GM21360 (cell line): ENCODE results near the gene BRWD1.

ENCODE experiments used
- ATAC-seq: cut with Tn5 transposase; IDR thresholded peaks from one replicate; pipeline ENCODE4 v1.9.1; 2021; ENCODE audit warnings: mild to moderate bottlenecking, moderate library complexity; ENCODE audit not compliant: unreplicated experiment

The BRWD1 gene

GRCh38 chr21:39313571-39314142 lies at the start of gene BRWD1:
Gene BRWD1, minus strand, starts transcription at chr21:39313632. Its CDS starts 141 bp downstream, at chr21:39313491.
- peak; percentile 43 for ATAC-seq

- ATAC-seq, result no peak
Observed at GRCh38 chr21:39362733-39363132, 49.3 kb upstream of the BRWD1 start.

- ATAC-seq, result no peak
Observed at GRCh38 chr21:39359382-39359781, 46.0 kb upstream of the BRWD1 start.

GRCh38 chr21:39353295-39353694 lies 39.9 kb upstream of the BRWD1 start:
- ATAC-seq, result no peak

GRCh38 chr21:39350094-39351005 lies 36.9 kb upstream of the BRWD1 start:
- no peak for ATAC-seq

- peak; percentile 86 for ATAC-seq
Observed at GRCh38 chr21:39349211-39350093, 36.0 kb upstream of the BRWD1 start.

GRCh38 chr21:39348355-39349210 lies 35.2 kb upstream of the BRWD1 start, which contains the start of gene HMGN1:
Gene HMGN1, minus strand, starts transcription at chr21:39349088. Its CDS starts 171 bp downstream, at chr21:39348917.
- peak; percentile 43 for ATAC-seq

GRCh38 chr21:39348040-39348354 lies 34.6 kb upstream of the BRWD1 start:
- no peak for ATAC-seq

- no peak for ATAC-seq
Observed at GRCh38 chr21:39347537-39347936, 34.1 kb upstream of the BRWD1 start.

- no peak for ATAC-seq
Observed at GRCh38 chr21:39346671-39347331, 33.4 kb upstream of the BRWD1 start.

GRCh38 chr21:39346206-39346605 lies 32.8 kb upstream of the BRWD1 start:
- ATAC-seq, result no peak

- ATAC-seq, result no peak
Observed at GRCh38 chr21:39345440-39345839, 32.0 kb upstream of the BRWD1 start.

GRCh38 chr21:39344848-39345247 lies 31.4 kb upstream of the BRWD1 start:
- no peak for ATAC-seq

GRCh38 chr21:39341249-39341923 lies 28.0 kb upstream of the BRWD1 start:
- ATAC-seq, result no peak

- no peak for ATAC-seq
Observed at GRCh38 chr21:39340687-39341086, 27.3 kb upstream of the BRWD1 start.

GRCh38 chr21:39339231-39339630 lies 25.8 kb upstream of the BRWD1 start:
- ATAC-seq, result no peak

- no peak for ATAC-seq
Observed at GRCh38 chr21:39336457-39337008, 23.1 kb upstream of the BRWD1 start.

- ATAC-seq, result no peak
Observed at GRCh38 chr21:39334611-39335010, 21.2 kb upstream of the BRWD1 start.

GRCh38 chr21:39332175-39332574 lies 18.7 kb upstream of the BRWD1 start:
- ATAC-seq, result no peak
